ENCODE data around the gene MDGA2.

The MDGA2 gene

DNA sequence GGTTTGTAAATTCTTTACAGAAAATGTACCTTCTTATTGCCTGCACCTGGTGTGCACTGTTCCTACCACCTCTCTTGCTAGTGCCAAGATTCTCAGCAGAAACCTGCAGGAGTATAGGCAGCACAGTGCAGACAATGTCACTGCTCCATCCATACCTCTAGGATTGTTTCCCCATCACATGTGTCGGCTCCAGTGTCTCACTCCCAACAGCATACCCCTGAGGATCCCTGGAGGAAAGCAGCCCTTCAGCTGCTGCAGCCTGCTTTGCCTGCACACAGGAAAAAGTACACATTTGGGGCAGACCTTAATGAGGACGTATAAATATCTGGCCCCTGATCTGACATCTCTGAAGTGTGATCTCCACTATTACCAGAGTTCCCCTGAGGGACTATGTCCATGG, 235.5 kb downstream of the MDGA2 start:
- no peaks in the 10 kb centered on the region for H3K27me3 ChIP-seq (ENCODE audit: control insufficient read depth in 3 of 3, insufficient read depth in 3 of 3, low read depth in 1 of 3, low read length in 3 of 3)
- H3K4me3 ChIP-seq (ENCODE audit: low read length in 2 of 2) = no peak overlapping the region
- H3K4me1 ChIP-seq (ENCODE audit: control insufficient read depth in 2 of 2, insufficient read depth in 1 of 2, low read depth in 1 of 2, low read length in 2 of 2) = peaks cover 1 to 3% of the 10 kb centered on the region in 2 donors
- H3K27ac ChIP-seq (replicated peaks; ENCODE audit: low read length) = no peak overlapping the region
- H4K91ac ChIP-seq (ENCODE audit: low read depth, low read length, poor library complexity) = no peak overlapping the region
- no peak overlapping the region for H3K18ac ChIP-seq (ENCODE audit: low read length)
- peak overlapping the region; percentile 21 for H2AFZ ChIP-seq (ENCODE audit: low read length)
- no peak overlapping the region for H2AK5ac ChIP-seq (ENCODE audit: low read depth, low read length)
- H2BK120ac ChIP-seq (ENCODE audit: low read depth, low read length) = no peak overlapping the region
- H3K4me2 ChIP-seq (ENCODE audit: insufficient read depth, low read length, poor library complexity, severe bottlenecking) = no peak overlapping the region
- H3K79me1 ChIP-seq (ENCODE audit: low read depth, low read length) = no peaks in the 10 kb centered on the region
- no peaks in the 10 kb centered on the region for H3K36me3 ChIP-seq (replicated peaks in 1 of 2; ENCODE audit: control insufficient read depth in 2 of 2, insufficient read depth in 2 of 2, low read length in 2 of 2)
- no peak overlapping the region for H3K4ac ChIP-seq (ENCODE audit: low read length)
- WGBS, 2 donors (ENCODE audit: extremely low coverage in 2 of 2, insufficient read length in 2 of 2, insufficient replicate concordance in 1 of 2) = no CpG with 5 or more reads among the region's 2 CpGs
- H3K23ac ChIP-seq (ENCODE audit: low read depth, low read length, poor library complexity) = no peak overlapping the region
- no peak overlapping the region for H4K8ac ChIP-seq (ENCODE audit: low read depth, low read length)
- no peak overlapping the region for H3K9ac ChIP-seq (ENCODE audit: low read depth, low read length, poor library complexity)
- no peak overlapping the region for H2BK5ac ChIP-seq (ENCODE audit: low read length)
- no peak overlapping the region for H3K14ac ChIP-seq (ENCODE audit: low read length)
- H2BK15ac ChIP-seq (ENCODE audit: low read length) = no peak overlapping the region
- DNase-seq (ENCODE audit: low spot score) = no peak
- no peaks in the 10 kb centered on the region for H3K9me3 ChIP-seq (replicated peaks in 1 of 2; ENCODE audit: control insufficient read depth in 2 of 2, insufficient read depth in 1 of 2, low read depth in 1 of 2, low read length in 2 of 2)
- H2BK12ac ChIP-seq (ENCODE audit: low read length) = no peak overlapping the region

GRCh38 chr14:47438650-47439140, 236.7 kb downstream of the MDGA2 start:
- no peaks in the 10 kb centered on the region for H3K79me1 ChIP-seq (ENCODE audit: low read depth, low read length)
- no peak for DNase-seq (ENCODE audit: low spot score)
- H2AFZ ChIP-seq (ENCODE audit: low read length) = no peak overlapping the region
- H3K4me3 ChIP-seq (ENCODE audit: low read length in 2 of 2) = no peak overlapping the region
- H3K4ac ChIP-seq (ENCODE audit: low read length) = no peak overlapping the region
- H4K8ac ChIP-seq (ENCODE audit: low read depth, low read length) = no peak overlapping the region
- H2BK5ac ChIP-seq (ENCODE audit: low read length) = no peak overlapping the region
- no peak overlapping the region for H2BK120ac ChIP-seq (ENCODE audit: low read depth, low read length)
- H2BK15ac ChIP-seq (ENCODE audit: low read length) = no peak overlapping the region
- no peak overlapping the region for H2BK12ac ChIP-seq (ENCODE audit: low read length)
- no peak overlapping the region for H4K91ac ChIP-seq (ENCODE audit: low read depth, low read length, poor library complexity)
- H3K36me3 ChIP-seq (replicated peaks in 1 of 2; ENCODE audit: control insufficient read depth in 2 of 2, insufficient read depth in 2 of 2, low read length in 2 of 2) = no peaks in the 10 kb centered on the region
- no CpG with 5 or more reads among the region's 1 CpG for WGBS, 2 donors (ENCODE audit: extremely low coverage in 2 of 2, insufficient read length in 2 of 2, insufficient replicate concordance in 1 of 2)
- no peaks in the 10 kb centered on the region for H3K9me3 ChIP-seq (replicated peaks in 1 of 2; ENCODE audit: control insufficient read depth in 2 of 2, insufficient read depth in 1 of 2, low read depth in 1 of 2, low read length in 2 of 2)
- H3K14ac ChIP-seq (ENCODE audit: low read length) = no peak overlapping the region
- H3K27ac ChIP-seq (replicated peaks; ENCODE audit: low read length) = no peak overlapping the region
- H2AK5ac ChIP-seq (ENCODE audit: low read depth, low read length) = no peak overlapping the region
- peaks cover 1 to 3% of the 10 kb centered on the region in 2 donors for H3K4me1 ChIP-seq (ENCODE audit: control insufficient read depth in 2 of 2, insufficient read depth in 1 of 2, low read depth in 1 of 2, low read length in 2 of 2)
- H3K27me3 ChIP-seq (ENCODE audit: control insufficient read depth in 3 of 3, insufficient read depth in 3 of 3, low read depth in 1 of 3, low read length in 3 of 3) = no peaks in the 10 kb centered on the region
- no peak overlapping the region for H3K23ac ChIP-seq (ENCODE audit: low read depth, low read length, poor library complexity)
- no peak overlapping the region for H3K9ac ChIP-seq (ENCODE audit: low read depth, low read length, poor library complexity)
- H3K18ac ChIP-seq (ENCODE audit: low read length) = no peak overlapping the region
- no peak overlapping the region for H3K4me2 ChIP-seq (ENCODE audit: insufficient read depth, low read length, poor library complexity, severe bottlenecking)

DNA sequence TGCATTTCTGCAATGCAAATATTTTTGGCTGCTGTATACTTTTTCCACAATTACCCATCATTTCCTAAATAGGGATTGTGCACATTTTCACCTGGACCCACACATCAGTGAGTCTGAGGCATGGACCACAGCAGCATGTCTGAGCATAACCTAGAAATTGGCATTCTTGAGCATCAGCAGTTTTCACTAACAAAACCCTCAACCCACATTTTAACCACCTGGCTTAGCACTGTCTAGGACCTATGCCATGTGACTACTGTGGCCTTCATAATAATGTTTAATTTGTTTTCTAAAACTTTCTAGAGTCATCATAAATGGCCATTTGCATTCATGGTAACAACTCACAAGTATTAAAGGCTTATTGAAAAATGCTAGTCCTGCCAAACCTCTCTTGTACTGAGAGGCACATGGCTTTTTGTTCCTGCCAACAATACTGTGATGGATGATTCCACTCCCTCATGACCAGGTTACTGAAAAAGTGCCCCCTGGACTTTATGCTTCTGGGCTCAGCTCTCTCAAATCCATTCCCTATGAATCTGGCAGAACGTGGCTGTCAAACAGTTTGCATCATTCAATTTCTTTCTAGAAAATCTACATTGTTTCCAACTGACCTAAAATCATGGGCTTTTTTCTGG, 240.0 kb downstream of the MDGA2 start:
- Histone ChIP-seq H3K4me2 (ENCODE audit: insufficient read depth, low read length, poor library complexity, severe bottlenecking) (no peak overlapping the region), H3K79me1 (ENCODE audit: low read depth, low read length) (no peaks in the 10 kb centered on the region), H3K9me3 (replicated peaks in 1 of 2; ENCODE audit: control insufficient read depth in 2 of 2, insufficient read depth in 1 of 2, low read depth in 1 of 2, low read length in 2 of 2) (no peaks in the 10 kb centered on the region), H3K14ac (ENCODE audit: low read length) (no peak overlapping the region), H3K4me1 (ENCODE audit: control insufficient read depth in 2 of 2, insufficient read depth in 1 of 2, low read depth in 1 of 2, low read length in 2 of 2) (peaks cover 1 to 3% of the 10 kb centered on the region in 2 donors), H2BK15ac (ENCODE audit: low read length) (no peak overlapping the region), H4K91ac (ENCODE audit: low read depth, low read length, poor library complexity) (no peak overlapping the region), H3K4ac (ENCODE audit: low read length) (no peak overlapping the region), H2AK5ac (ENCODE audit: low read depth, low read length) (no peak overlapping the region), H3K27me3 (ENCODE audit: control insufficient read depth in 3 of 3, insufficient read depth in 3 of 3, low read depth in 1 of 3, low read length in 3 of 3) (no peaks in the 10 kb centered on the region), H3K36me3 (replicated peaks in 1 of 2; ENCODE audit: control insufficient read depth in 2 of 2, insufficient read depth in 2 of 2, low read length in 2 of 2) (no peaks in the 10 kb centered on the region), H2BK120ac (ENCODE audit: low read depth, low read length) (no peak overlapping the region), H3K18ac (ENCODE audit: low read length) (no peak overlapping the region), H3K9ac (ENCODE audit: low read depth, low read length, poor library complexity) (no peak overlapping the region), H3K27ac (replicated peaks; ENCODE audit: low read length) (no peak overlapping the region), H3K4me3 (ENCODE audit: low read length in 2 of 2) (no peak overlapping the region), H3K23ac (ENCODE audit: low read depth, low read length, poor library complexity) (no peak overlapping the region), H2BK5ac (ENCODE audit: low read length) (no peak overlapping the region), H2AFZ (ENCODE audit: low read length) (peak overlapping the region; percentile 9), H4K8ac (ENCODE audit: low read depth, low read length) (no peak overlapping the region), H2BK12ac (ENCODE audit: low read length) (no peak overlapping the region)
- no CpG with 5 or more reads among the region's 1 CpG for WGBS, 2 donors (ENCODE audit: extremely low coverage in 2 of 2, insufficient read length in 2 of 2, insufficient replicate concordance in 1 of 2)
- no peak for DNase-seq (ENCODE audit: low spot score)

GRCh38 chr14:47427629-47428028, 247.8 kb downstream of the MDGA2 start:
- Histone ChIP-seq H3K4me3 (ENCODE audit: low read length in 2 of 2) (no peak overlapping the region), H3K9ac (ENCODE audit: low read depth, low read length, poor library complexity) (no peak overlapping the region), H2AFZ (ENCODE audit: low read length) (peak overlapping the region; percentile 70), H3K23ac (ENCODE audit: low read depth, low read length, poor library complexity) (no peak overlapping the region), H3K4ac (ENCODE audit: low read length) (no peak overlapping the region), H2BK120ac (ENCODE audit: low read depth, low read length) (no peak overlapping the region), H3K4me2 (ENCODE audit: insufficient read depth, low read length, poor library complexity, severe bottlenecking) (no peak overlapping the region), H2AK5ac (ENCODE audit: low read depth, low read length) (no peak overlapping the region), H4K91ac (ENCODE audit: low read depth, low read length, poor library complexity) (no peak overlapping the region), H3K18ac (ENCODE audit: low read length) (no peak overlapping the region), H3K14ac (ENCODE audit: low read length) (no peak overlapping the region), H3K9me3 (replicated peaks in 1 of 2; ENCODE audit: control insufficient read depth in 2 of 2, insufficient read depth in 1 of 2, low read depth in 1 of 2, low read length in 2 of 2) (no peaks in the 10 kb centered on the region), H3K27me3 (ENCODE audit: control insufficient read depth in 3 of 3, insufficient read depth in 3 of 3, low read depth in 1 of 3, low read length in 3 of 3) (no peaks in the 10 kb centered on the region), H3K27ac (replicated peaks; ENCODE audit: low read length) (no peak overlapping the region), H3K4me1 (ENCODE audit: control insufficient read depth in 2 of 2, insufficient read depth in 1 of 2, low read depth in 1 of 2, low read length in 2 of 2) (peaks cover 0 to 7% of the 10 kb centered on the region in 2 donors), H2BK12ac (ENCODE audit: low read length) (no peak overlapping the region), H3K79me1 (ENCODE audit: low read depth, low read length) (no peaks in the 10 kb centered on the region), H2BK5ac (ENCODE audit: low read length) (no peak overlapping the region), H3K36me3 (replicated peaks in 1 of 2; ENCODE audit: control insufficient read depth in 2 of 2, insufficient read depth in 2 of 2, low read length in 2 of 2) (no peaks in the 10 kb centered on the region), H4K8ac (ENCODE audit: low read depth, low read length) (no peak overlapping the region), H2BK15ac (ENCODE audit: low read length) (no peak overlapping the region)
- DNase-seq (ENCODE audit: low spot score) = no peak
- no CpG with 5 or more reads among the region's 2 CpGs for WGBS, 2 donors (ENCODE audit: extremely low coverage in 2 of 2, insufficient read length in 2 of 2, insufficient replicate concordance in 1 of 2)

Measured in neuronal stem cell (in vitro differentiated cells).